MM.1S (cell line): ENCODE data around the gene PGM3.

Experiments
- DNase-seq: peaks from one replicate; pipeline ENCODE4 v3.0.0-alpha.2; 2015
- H2AFZ ChIP-seq: fragments of 300-600 bp; sonication (generic); 2 replicates; pipeline ENCODE4 v1.6.0; 2016; ENCODE audit warnings: antibody characterized with exemption, low read length
- H3F3A ChIP-seq: fragments of 300-600 bp; sonication (generic); 2 replicates; pipeline ENCODE4 v1.6.1; 2016; ENCODE audit warnings: mild to moderate bottlenecking, antibody characterized with exemption, low read length, moderate library complexity, mixed read lengths; ENCODE audit not compliant: insufficient read depth
- H3K27ac ChIP-seq: fragments of 300-600 bp; sonication (generic); 2 replicates; pipeline ENCODE4 v1.5.1; 2016; ENCODE audit warnings: mild to moderate bottlenecking, low read length
- H3K27me3 ChIP-seq: fragments of 300-600 bp; sonication (generic); replicated peaks from 2 replicates; pipeline ENCODE4 v1.6.0; 2016; ENCODE audit warnings: low read length; ENCODE audit not compliant: insufficient read depth
- H3K36me3 ChIP-seq: fragments of 300-600 bp; sonication (generic); replicated peaks from 2 replicates; pipeline ENCODE4 v1.6.1; 2016; ENCODE audit warnings: mild to moderate bottlenecking, low read length, mixed read lengths; ENCODE audit not compliant: insufficient read depth
- H3K4me1 ChIP-seq: fragments of 300-600 bp; sonication (generic); 2 replicates; pipeline ENCODE4 v1.6.1; 2016; ENCODE audit warnings: low read length, mixed read lengths
- H3K4me2 ChIP-seq: fragments of 300-600 bp; sonication (generic); 2 replicates; pipeline ENCODE4 v1.6.0; 2016; ENCODE audit warnings: low read depth, low read length
- H3K4me3 ChIP-seq: fragments of 300-600 bp; sonication (generic); 2 replicates; pipeline ENCODE4 v1.5.1; 2016; ENCODE audit warnings: low read length, mixed read lengths
- H3K79me2 ChIP-seq: fragments of 300-600 bp; sonication (generic); 2 replicates; pipeline ENCODE4 v1.6.1; 2016; ENCODE audit warnings: mixed run types, low read length, mixed read lengths
- H3K9ac ChIP-seq: fragments of 300-600 bp; sonication (generic); 2 replicates; pipeline ENCODE4 v1.6.1; 2016; ENCODE audit warnings: low read length, mixed read lengths
- H3K9me2 ChIP-seq: fragments of 300-600 bp; sonication (generic); replicated peaks from 2 replicates; pipeline ENCODE4 v1.6.1; 2016; ENCODE audit warnings: mild to moderate bottlenecking, low read length, mixed read lengths; ENCODE audit not compliant: insufficient read depth
- H3K9me3 ChIP-seq: fragments of 300-600 bp; sonication (generic); replicated peaks from 2 replicates; pipeline ENCODE4 v1.6.1; 2016; ENCODE audit warnings: mild to moderate bottlenecking, low read length, mixed read lengths; ENCODE audit not compliant: insufficient read depth
- H4K20me1 ChIP-seq: fragments of 300-600 bp; sonication (generic); 2 replicates; pipeline ENCODE4 v1.6.1; 2016; ENCODE audit warnings: mild to moderate bottlenecking, low read length, moderate library complexity, mixed read lengths; ENCODE audit not compliant: insufficient read depth
- EZH2 ChIP-seq: fragments of 300-600 bp; sonication (generic); optimal IDR thresholded peaks from 2 replicates; pipeline ENCODE3; 2017; ENCODE audit warnings: low read depth, mild to moderate bottlenecking, antibody characterized with exemption, low read length, mixed read lengths
- EZH2phosphoT487 ChIP-seq: fragments of 300-600 bp; sonication (generic); IDR thresholded peaks from 2 replicates; pipeline ENCODE4 v1.6.1; 2018; ENCODE audit warnings: antibody characterized with exemption, low read length
- TF ChIP-seq, protein P1 (sequence below): fragments of 300-600 bp; sonication (generic); IDR thresholded peaks from 2 replicates; pipeline ENCODE4 v1.5.1; 2016; ENCODE audit warnings: antibody characterized with exemption, low read length, mixed read lengths

PGM3 gene

DNA sequence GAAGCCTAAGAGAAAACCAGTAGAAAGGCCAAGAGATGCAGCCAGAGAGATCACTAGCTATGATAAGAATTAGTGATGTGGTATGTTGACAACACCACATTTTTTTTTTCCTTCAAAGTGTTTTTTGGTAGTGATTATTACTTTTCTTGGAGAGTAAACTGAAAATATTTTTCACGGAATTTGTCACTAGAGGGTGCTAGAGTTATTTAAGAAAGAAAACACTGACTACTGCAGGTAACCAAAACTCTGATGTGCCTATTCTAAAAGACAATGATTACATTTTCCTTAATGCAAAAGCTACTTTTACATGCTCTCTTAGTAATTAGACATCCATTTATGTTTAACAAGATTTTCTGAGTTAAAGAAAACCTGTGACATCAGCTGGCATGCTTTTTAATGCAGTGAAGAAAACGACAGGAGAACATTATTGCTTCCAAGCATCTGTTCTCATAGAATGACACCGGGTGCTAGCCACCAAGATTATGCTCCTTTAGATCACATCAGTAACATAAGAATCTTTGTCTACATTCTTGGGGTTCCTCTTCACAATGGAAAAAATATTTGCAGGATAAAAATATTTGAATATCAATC is 28.9 kb upstream of the PGM3 start:
- Histone ChIP-seq H3K36me3 (no peaks in the 10 kb centered on the region), H3K4me3 (no peak overlapping the region), H3K27ac (no peak overlapping the region), H3K4me1 (no peaks in the 10 kb centered on the region), H3K9me2 (no peaks in the 10 kb centered on the region), H3K9ac (no peak overlapping the region), H3F3A (no peaks in the 10 kb centered on the region), H3K9me3 (no peaks in the 10 kb centered on the region), H3K27me3 (no peaks in the 10 kb centered on the region), H3K79me2 (no peaks in the 10 kb centered on the region), H4K20me1 (no peaks in the 10 kb centered on the region), H2AFZ (no peak overlapping the region), H3K4me2 (no peak overlapping the region)
- TF ChIP-seq, protein P1, sequence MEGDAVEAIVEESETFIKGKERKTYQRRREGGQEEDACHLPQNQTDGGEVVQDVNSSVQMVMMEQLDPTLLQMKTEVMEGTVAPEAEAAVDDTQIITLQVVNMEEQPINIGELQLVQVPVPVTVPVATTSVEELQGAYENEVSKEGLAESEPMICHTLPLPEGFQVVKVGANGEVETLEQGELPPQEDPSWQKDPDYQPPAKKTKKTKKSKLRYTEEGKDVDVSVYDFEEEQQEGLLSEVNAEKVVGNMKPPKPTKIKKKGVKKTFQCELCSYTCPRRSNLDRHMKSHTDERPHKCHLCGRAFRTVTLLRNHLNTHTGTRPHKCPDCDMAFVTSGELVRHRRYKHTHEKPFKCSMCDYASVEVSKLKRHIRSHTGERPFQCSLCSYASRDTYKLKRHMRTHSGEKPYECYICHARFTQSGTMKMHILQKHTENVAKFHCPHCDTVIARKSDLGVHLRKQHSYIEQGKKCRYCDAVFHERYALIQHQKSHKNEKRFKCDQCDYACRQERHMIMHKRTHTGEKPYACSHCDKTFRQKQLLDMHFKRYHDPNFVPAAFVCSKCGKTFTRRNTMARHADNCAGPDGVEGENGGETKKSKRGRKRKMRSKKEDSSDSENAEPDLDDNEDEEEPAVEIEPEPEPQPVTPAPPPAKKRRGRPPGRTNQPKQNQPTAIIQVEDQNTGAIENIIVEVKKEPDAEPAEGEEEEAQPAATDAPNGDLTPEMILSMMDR, result peak; percentile 54
- no peak for TF ChIP-seq EZH2
- peak; percentile 42 for DNase-seq

DNA sequence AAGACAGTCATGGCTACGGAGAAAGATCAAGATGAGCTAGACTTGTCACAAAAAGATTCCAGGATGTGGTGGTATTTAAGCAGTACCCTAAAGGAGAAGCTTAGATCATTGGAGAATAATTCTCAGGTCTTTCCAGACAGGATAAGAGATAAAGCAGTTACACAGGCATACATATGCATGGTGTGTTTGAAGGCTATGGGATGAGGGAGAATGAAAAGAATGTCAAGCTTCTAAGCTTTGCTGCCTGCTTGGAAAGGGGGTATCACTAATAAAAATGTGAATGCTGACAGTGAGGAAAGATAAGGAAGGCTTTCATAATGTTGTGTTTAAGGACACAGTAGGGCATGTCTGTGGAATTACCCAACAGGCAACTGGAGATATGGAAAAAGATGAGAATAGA is 28.2 kb upstream of the PGM3 start:
- H2AFZ ChIP-seq, result no peak overlapping the region
- H3K27ac ChIP-seq, result no peak overlapping the region
- no peaks in the 10 kb centered on the region for H4K20me1 ChIP-seq
- no peak overlapping the region for H3K4me2 ChIP-seq
- no peaks in the 10 kb centered on the region for H3F3A ChIP-seq
- H3K4me3 ChIP-seq, result no peak overlapping the region
- H3K9ac ChIP-seq, result no peak overlapping the region
- H3K9me3 ChIP-seq, result no peaks in the 10 kb centered on the region
- no peaks in the 10 kb centered on the region for H3K79me2 ChIP-seq
- H3K36me3 ChIP-seq, result no peaks in the 10 kb centered on the region
- H3K27me3 ChIP-seq, result no peaks in the 10 kb centered on the region
- H3K4me1 ChIP-seq, result no peaks in the 10 kb centered on the region
- no peaks in the 10 kb centered on the region for H3K9me2 ChIP-seq
- TF ChIP-seq EZH2, result no peak
- no peak for TF ChIP-seq EZH2phosphoT487
- TF ChIP-seq, protein P1, result no peak
- no peak for DNase-seq

DNA sequence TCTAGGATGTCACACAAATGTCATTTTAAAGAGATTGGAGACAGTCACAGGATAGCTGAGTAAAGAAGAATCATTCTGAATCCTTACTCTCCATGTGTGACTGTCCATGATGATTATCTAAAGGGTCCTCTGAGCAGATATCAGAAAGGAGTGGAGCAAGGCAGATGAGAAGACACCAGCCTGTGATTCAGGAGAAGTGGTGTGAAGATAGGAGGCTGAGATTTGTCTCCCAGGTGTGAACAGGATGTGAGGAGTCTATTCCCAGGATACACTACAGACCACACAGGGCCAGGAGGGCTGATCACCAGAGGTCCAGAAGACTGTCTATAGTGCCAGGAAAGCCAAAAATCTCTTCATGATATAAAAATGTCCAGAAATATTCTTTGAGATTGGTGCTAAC is 27.1 kb upstream of the PGM3 start:
- no peak for TF ChIP-seq EZH2
- TF ChIP-seq, protein P1, result no peak
- H3K36me3 ChIP-seq, result no peaks in the 10 kb centered on the region
- no peaks in the 10 kb centered on the region for H3K27me3 ChIP-seq
- no peaks in the 10 kb centered on the region for H3K79me2 ChIP-seq
- no peaks in the 10 kb centered on the region for H3K9me3 ChIP-seq
- H3K9ac ChIP-seq, result no peak overlapping the region
- no peaks in the 10 kb centered on the region for H4K20me1 ChIP-seq
- no peak overlapping the region for H3K27ac ChIP-seq
- H3K9me2 ChIP-seq, result no peaks in the 10 kb centered on the region
- H2AFZ ChIP-seq, result no peak overlapping the region
- no peak overlapping the region for H3K4me3 ChIP-seq
- no peak for DNase-seq
- no peak overlapping the region for H3K4me2 ChIP-seq
- H3K4me1 ChIP-seq, result no peaks in the 10 kb centered on the region
- no peaks in the 10 kb centered on the region for H3F3A ChIP-seq
